DMS153 treated with DMSO at 0.1 percent for 48 hours (cell line): ENCODE results near the gene KIAA1614.

Experiments
- DNase-seq: peaks from one replicate; lab custom pipeline; 2025; ENCODE audit not compliant: unreplicated experiment; lab: John Stamatoyannopoulos, UW

Gene KIAA1614

DNA sequence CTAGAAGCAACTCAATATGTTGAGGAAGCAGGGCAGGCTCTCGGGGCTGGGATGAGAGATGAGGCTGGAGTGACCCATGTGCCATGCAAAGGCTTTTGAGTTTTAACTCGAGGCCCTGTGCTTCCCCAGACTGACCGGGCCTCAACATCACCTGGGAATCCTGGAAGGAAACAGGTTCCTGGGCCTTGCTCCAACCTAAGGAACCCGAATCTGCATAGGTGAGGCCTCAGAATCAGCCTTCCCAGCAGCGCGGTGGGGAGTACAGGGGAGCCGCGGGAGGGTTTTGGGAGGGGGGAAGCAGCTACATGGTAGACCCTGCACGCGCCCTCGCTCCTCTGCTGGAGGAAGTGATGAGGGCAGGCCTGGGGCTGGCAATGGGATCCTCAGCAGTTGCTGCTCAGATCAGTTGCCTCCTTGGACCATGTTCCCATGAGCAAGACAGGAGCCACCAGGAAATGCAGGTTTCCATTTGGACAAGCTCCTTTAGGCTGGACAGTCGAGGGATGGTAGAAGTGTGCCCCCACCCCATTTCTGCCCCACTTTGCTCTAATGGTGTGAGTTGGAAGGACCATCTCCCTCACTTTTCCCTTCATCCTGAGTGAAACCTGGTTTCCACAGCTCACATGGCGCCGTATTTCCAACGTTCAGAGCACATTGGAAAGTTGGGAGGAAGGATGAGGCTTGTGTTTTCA is 4.5 kb upstream of the KIAA1614 start:
- no peak for DNase-seq

DNA sequence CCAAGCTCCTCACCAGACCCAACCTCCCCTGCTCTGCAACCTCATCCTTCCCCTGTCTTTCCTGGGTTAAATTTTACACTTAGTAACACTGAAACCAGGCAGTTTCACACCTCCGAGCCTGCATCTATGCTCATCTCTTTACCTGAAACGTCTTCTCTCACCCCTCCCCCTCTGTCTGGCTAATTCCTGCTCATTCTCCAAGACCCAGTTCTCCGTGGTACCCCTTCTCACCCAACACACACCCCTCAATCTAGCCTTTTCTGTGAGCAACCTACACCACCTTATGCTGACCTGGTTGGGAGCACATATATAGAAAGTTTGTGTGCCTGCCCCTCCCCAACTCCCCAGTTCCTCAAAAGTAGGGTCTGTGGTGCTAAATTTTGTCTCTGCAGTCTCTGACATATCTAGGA is 3.7 kb upstream of the KIAA1614 start:
- DNase-seq, result no peak

GRCh38 chr1:180909462-180909976 is 3.2 kb upstream of the KIAA1614 start:
- no peak for DNase-seq

DNA sequence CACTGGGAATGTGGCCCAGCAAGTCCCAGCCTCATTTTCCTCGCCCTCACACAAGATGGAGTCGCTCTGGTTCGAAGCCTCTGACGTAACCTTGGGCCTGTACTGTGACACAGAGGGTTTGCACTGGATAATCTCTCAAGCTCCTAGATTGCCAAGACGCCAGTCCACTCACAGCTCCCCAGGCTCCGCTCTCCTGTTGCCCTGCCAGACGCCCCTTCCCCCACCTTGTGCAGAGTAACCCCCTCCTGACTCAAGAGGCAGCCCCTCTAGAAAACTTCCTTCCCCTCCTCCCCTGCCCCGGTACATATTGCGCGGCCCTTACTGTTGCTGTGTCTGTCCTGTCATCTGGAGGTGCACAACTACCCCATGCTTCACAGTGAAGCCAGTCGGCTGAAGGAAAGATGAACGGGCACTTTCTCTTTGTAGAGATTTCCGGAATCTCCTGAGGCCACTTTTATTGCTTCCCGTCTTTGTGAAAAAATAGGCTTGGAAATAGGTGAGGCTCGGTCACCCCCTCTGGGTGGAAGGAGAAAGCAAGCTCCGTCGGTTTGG is 981 bp upstream of the KIAA1614 start:
- DNase-seq, result no peak

GRCh38 chr1:180912211-180912800 is 391 bp upstream of the KIAA1614 start:
- no peak for DNase-seq

DNA sequence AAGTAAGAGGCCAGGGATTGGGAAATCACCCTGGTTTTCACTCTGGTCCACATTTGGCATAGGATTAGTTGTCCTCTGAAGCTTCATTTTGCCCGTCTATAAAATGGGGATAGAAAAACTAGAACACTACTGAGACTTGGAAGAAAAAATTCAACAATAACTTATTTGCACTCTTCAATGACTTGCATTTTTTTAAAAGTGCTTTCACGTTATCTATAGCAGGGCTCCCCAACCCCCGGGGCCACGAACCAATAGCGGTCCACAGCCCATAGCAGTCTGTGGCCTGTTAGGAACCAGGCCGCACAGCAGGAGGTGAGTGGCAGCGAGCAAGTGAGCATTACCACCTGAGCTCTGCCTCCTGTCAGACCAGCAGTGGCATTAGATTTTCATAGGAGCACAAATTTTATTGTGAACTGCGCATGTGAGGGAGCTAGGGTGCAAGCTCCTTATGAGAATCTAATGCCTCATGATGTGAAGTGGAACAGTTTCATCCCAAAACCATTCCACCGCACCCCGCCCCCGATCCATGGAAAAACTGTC is 2.8 kb downstream of the KIAA1614 start:
- no peak for DNase-seq

DNA sequence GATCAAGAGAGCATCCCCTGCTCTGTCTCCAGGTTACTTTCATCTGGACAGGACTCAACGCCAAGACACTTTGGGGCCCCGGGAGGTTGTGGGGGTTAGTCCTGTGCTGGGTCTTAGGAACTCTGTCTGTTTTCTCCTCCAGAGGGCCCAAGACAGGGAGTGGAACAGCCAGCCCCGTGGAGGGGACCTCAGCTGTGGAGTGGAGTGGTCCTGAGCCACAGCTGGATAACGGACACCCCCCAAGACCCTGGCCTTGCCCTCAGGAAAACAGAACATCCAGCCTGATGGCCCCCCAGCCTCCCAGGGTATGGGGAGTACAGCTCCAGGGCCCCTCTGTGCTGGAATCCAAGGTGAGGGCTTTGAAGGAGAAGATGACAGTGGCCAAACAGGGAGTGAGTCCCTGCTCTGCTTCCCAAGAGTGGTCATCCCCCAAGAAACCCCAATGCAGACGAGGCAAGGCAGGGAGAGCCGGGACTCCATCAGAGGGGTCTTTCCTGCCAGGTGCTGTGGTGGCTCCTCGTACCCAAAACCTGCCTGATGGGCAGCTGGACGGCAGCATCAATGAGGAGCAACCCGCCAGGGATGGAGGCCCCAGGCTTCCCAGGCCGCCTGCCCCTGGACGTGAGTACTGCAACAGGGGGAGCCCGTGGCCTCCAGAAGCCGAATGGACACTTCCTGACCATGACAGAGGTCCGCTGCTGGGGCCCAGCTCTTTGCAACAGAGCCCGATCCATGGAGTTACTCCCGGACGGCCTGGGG is 3.5 kb downstream of the KIAA1614 start:
- DNase-seq, result no peak

- DNase-seq, result no peak
Observed at GRCh38 chr1:180916771-180917170, 4.1 kb downstream of the KIAA1614 start.

GRCh38 chr1:180917306-180918065 is 4.8 kb downstream of the KIAA1614 start:
- no peak for DNase-seq

GRCh38 chr1:180918519-180918918 is 5.8 kb downstream of the KIAA1614 start:
- DNase-seq, result no peak

DNA sequence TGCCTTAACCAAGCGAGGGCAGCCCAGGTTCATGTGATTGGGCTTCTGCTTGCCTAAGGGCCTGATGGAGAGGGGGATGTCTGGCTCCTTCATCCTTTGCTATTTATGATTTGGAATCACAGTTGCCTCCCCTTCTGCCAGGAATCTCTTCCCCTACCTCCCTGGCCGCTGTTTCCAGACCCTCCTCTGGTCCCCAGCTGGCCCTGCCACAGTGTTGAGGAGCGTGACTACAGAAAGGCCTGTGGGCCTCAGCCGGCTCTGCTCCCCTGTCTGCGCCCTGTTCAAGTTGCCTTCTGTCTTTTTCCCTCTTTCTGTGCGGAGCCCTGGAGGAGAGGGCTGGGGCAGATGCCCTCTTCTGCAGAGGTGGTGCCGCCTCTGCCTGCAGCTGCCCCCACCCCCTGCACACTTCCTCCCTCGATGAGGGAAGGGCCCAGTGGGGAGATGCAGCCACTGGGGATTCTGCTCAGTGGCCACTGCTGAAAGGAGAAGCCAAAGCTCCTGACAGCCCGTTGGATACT is 6.5 kb downstream of the KIAA1614 start:
- no peak for DNase-seq

DNA sequence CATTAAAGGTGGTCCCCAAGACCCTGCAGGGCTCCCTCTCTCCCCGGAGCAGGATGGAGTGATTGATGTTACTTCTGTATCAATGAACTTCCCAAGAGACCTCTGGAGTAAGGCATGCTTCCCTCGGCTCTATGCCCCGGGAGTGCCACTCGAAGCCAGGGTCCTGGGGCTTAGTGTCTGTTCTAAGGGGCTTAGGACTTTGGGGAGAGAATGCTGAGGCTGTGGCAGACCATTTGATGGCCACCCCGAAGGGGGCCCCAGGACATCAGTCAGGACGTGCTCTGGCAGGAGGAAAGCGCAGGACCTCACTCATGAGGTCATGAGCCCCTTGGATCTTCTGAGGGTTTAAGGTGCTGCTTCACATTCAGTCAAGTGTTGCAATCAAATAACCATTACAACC is 7.5 kb downstream of the KIAA1614 start:
- no peak for DNase-seq

GRCh38 chr1:180920702-180921101 is 8.0 kb downstream of the KIAA1614 start:
- no peak for DNase-seq

DNA sequence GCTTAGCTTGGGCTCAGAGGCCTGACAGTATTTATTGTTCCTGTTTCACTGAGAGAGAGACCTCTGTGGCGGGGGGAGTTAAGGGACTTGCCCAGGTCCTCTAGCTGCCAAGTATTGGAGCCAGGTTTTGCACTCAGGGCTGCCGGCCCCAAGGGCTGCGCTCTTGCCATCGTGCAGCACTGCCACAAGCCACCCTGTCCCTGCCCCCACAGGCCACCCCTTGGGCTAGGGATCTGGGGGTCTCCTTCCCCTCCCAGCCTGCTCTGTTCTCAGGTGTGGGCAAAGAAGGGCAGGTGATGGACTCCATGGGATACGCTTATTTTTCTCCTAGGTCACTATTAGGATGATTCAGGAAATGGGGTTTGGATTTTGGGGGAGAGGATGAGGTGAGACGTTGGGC is 8.7 kb downstream of the KIAA1614 start:
- no peak for DNase-seq

GRCh38 chr1:180921891-180922630 is 9.4 kb downstream of the KIAA1614 start:
- no peak for DNase-seq

DNA sequence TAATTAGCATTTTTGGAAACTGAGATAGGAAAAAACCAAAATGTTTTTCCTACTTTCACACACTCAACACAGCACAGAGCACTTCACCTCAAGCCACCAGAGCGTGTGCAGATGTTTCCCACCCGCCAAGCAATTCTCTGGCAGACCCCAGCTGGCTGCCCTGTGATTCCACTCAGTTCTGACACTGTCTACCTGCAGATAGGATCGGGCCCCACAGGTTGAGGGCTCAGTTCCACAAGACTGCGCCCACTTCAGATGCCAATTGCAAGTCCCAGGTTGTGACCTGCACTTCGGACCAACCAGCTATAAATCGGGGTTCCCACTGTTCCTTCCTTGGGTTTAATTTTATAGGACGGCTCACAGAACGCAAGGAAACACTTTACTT is 9.9 kb downstream of the KIAA1614 start:
- DNase-seq, result no peak

DNA sequence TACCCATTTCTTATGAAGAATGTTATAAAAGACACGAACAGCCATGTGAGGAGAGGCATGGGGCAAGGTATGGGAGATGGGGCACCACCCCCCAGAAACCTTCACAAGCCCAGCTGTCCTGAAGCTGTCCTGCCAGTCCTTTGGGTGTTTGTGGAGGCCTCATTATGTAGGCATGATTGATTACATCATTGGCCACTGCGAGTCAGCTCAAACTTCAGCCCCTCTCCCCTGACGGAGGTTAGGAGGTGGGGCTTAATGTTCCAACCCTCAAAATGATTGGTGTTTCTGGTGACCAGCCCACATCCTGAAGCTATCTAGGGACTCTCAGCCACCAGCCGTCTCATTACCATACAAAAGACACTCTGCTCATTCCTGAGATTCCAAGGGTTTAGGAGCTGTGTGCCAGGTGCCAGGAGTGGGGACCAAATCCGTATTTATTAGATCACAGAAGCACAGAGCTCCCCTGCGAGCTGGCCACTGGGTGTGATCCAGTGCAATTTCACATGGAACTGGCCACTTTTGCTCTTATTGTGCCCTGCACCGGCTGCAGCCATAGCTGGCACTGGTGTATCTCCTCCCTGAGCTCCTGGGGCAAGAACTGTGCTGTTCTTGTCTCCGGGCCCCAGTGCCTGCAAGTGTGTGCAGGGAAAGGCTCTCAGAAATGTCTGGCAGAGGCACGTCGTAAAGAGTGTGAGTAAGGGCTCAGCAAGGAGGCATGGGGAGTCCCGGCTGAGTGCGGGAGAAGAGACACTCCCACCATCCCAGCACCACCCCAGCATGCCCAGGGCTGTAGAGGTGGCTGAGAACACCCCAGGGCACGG is 10.5 kb downstream of the KIAA1614 start:
- no peak for DNase-seq

DNA sequence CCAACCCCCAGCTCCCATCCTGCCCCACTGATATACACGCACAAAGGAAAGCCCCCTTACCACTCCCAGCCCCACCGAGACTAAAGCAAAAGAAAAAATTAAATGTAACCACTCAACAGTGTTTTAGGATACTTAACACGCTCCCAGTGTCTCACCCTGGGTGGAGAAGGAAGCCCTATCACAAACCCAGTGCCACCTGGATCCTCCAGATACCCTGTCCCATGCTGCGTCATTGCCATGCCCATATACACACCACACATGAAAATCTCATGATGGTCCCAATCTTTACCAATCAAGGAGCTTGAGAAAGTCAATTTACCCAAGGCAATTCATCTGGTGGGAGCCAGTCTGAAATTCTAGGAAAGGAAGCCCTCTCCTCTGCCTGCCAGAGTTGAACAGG is 11.2 kb downstream of the KIAA1614 start:
- DNase-seq, result no peak

GRCh38 chr1:180924939-180925338 is 12.2 kb downstream of the KIAA1614 start:
- no peak for DNase-seq
